HFFc6 (cell line): ENCODE data around the gene COMMD3. TPM values are rescaled to one million over a fixed set of nuclear protein-coding genes. Genes with fewer than 3 reads are reported as not detected.

Source experiments
- DNase-seq: peaks from one replicate; pipeline ENCODE4 v3.0.0-alpha.2; 2018
- H3K27ac Mint-ChIP-seq: 2 replicates; pipeline ENCODE4 v1.8.0; 2020; ENCODE audit warnings: mild to moderate bottlenecking, mixed read lengths
- H3K27me3 Mint-ChIP-seq: 2 replicates; pipeline ENCODE4 v1.8.0; 2021; ENCODE audit warnings: mild to moderate bottlenecking, moderate library complexity, mixed read lengths; ENCODE audit not compliant: insufficient read depth
- H3K36me3 Mint-ChIP-seq: 2 replicates; pipeline ENCODE4 v1.8.0; 2021; ENCODE audit warnings: low read depth, mixed read lengths
- H3K4me1 Mint-ChIP-seq: 2 replicates; pipeline ENCODE4 v1.8.0; 2020; ENCODE audit warnings: low read depth, mixed read lengths
- H3K4me3 Mint-ChIP-seq: 2 replicates; pipeline ENCODE4 v1.8.0; 2020; ENCODE audit warnings: mild to moderate bottlenecking, moderate library complexity, mixed read lengths
- H3K9me3 Mint-ChIP-seq: 2 replicates; pipeline ENCODE4 v1.8.0; 2020; ENCODE audit warnings: mild to moderate bottlenecking, mixed read lengths
- total RNA-seq, 6 experiments: library from RNA; stranded (reverse); fragmentation: NEBNext Ultra II Directional; extraction: Animal tissue kit (Norgen Biotek cat#: 25700); gene quantifications; 2 replicates in 1 of 6; 3 replicates in 5 of 6; pipeline ENCODE4 v1.2.3, GENCODE V29; 2021
- TF ChIP-seq, protein P1 (sequence below): fragments of 200-600 bp; sonication (generic); IDR thresholded peaks from 2 replicates; pipeline ENCODE4 v1.5.0; 2021; ENCODE audit warnings: antibody characterized with exemption, mild to moderate bottlenecking

Gene COMMD3
- total RNA-seq, 6 experiments from 2014 or later = 39.5 to 47.6 (median 43.8) TPM

- no peak for DNase-seq
- no peaks in the 10 kb centered on the region for H3K9me3 Mint-ChIP-seq
- H3K27me3 Mint-ChIP-seq = no peaks in the 10 kb centered on the region; the same call in 1 of the 2 replicates
- H3K27ac Mint-ChIP-seq = no peak overlapping the region
- no peaks in the 10 kb centered on the region for H3K4me1 Mint-ChIP-seq
- H3K4me3 Mint-ChIP-seq = no peak overlapping the region
- TF ChIP-seq, protein P1, sequence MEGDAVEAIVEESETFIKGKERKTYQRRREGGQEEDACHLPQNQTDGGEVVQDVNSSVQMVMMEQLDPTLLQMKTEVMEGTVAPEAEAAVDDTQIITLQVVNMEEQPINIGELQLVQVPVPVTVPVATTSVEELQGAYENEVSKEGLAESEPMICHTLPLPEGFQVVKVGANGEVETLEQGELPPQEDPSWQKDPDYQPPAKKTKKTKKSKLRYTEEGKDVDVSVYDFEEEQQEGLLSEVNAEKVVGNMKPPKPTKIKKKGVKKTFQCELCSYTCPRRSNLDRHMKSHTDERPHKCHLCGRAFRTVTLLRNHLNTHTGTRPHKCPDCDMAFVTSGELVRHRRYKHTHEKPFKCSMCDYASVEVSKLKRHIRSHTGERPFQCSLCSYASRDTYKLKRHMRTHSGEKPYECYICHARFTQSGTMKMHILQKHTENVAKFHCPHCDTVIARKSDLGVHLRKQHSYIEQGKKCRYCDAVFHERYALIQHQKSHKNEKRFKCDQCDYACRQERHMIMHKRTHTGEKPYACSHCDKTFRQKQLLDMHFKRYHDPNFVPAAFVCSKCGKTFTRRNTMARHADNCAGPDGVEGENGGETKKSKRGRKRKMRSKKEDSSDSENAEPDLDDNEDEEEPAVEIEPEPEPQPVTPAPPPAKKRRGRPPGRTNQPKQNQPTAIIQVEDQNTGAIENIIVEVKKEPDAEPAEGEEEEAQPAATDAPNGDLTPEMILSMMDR = no peak
- H3K36me3 Mint-ChIP-seq = no peaks in the 10 kb centered on the region
These were observed 52.8 kb downstream of the COMMD3 start for GRCh38 chr10:22368981-22369380.

- TF ChIP-seq, protein P1 = no peak
- DNase-seq = no peak
- Mint-ChIP-seq H3K36me3 (no peaks in the 10 kb centered on the region), H3K4me3 (no peak overlapping the region), H3K9me3 (no peaks in the 10 kb centered on the region), H3K27ac (no peak overlapping the region), H3K27me3 (no peaks in the 10 kb centered on the region; the same call in 1 of the 2 replicates), H3K4me1 (no peaks in the 10 kb centered on the region)
These were observed 53.4 kb downstream of the COMMD3 start for GRCh38 chr10:22369434-22370072.

Other genes with a start within 250 kb of the COMMD3 start
- not detected for gene EBLN1, start 98.4 kb upstream of the COMMD3 start, total RNA-seq
- 10 to 100 TPM; 34.8 to 51.1 (median 42.3) TPM for gene BMI1, start 4.7 kb downstream of the COMMD3 start, total RNA-seq
- not detected for gene SPAG6, start 29.1 kb downstream of the COMMD3 start, total RNA-seq